GDM1 (cell line): ENCODE data around the gene RIN3.

Experiments used
- DNase-seq: peaks from one replicate; lab custom pipeline; 2025; lab: John Stamatoyannopoulos, UW

The RIN3 gene

GRCh38 chr14:92714739-92715307, 201.2 kb downstream of the RIN3 start:
- DNase-seq: peak; percentile 55

- DNase-seq: no peak
Measured at GRCh38 chr14:92716131-92716530, 202.6 kb downstream of the RIN3 start.

- no peak for DNase-seq
Measured at GRCh38 chr14:92717571-92718042, 204.0 kb downstream of the RIN3 start.

- no peak for DNase-seq
Measured at GRCh38 chr14:92718664-92719063, 205.1 kb downstream of the RIN3 start.

GRCh38 chr14:92719421-92719820, 205.8 kb downstream of the RIN3 start:
- no peak for DNase-seq

GRCh38 chr14:92719890-92720323, 206.3 kb downstream of the RIN3 start:
- DNase-seq: no peak

- DNase-seq: no peak
Measured at GRCh38 chr14:92724516-92725340, 211.1 kb downstream of the RIN3 start.

GRCh38 chr14:92726135-92726932, 212.8 kb downstream of the RIN3 start:
- DNase-seq: no peak

GRCh38 chr14:92726933-92727262, 213.3 kb downstream of the RIN3 start:
- DNase-seq: no peak

- DNase-seq: no peak
Measured at GRCh38 chr14:92728759-92729364, 215.3 kb downstream of the RIN3 start.

- no peak for DNase-seq
Measured at GRCh38 chr14:92729634-92730358, 216.2 kb downstream of the RIN3 start.

GRCh38 chr14:92731622-92732115, 218.1 kb downstream of the RIN3 start:
- no peak for DNase-seq

- DNase-seq: no peak
Measured at GRCh38 chr14:92733007-92733406, 219.4 kb downstream of the RIN3 start.

GRCh38 chr14:92734618-92735017, 221.0 kb downstream of the RIN3 start:
- no peak for DNase-seq

GRCh38 chr14:92735344-92735743, 221.8 kb downstream of the RIN3 start:
- DNase-seq: no peak

- no peak for DNase-seq
Measured at GRCh38 chr14:92737206-92737605, 223.6 kb downstream of the RIN3 start.

GRCh38 chr14:92737619-92738188, 224.1 kb downstream of the RIN3 start:
- DNase-seq: no peak
